Neural cell (in vitro differentiated cells): ENCODE data around the gene ZNF140. TPM values are rescaled to one million over a fixed set of nuclear protein-coding genes. Genes with fewer than 3 reads are reported as not detected.

Source experiments
- H2AFZ ChIP-seq: fragments of 200-600, 300-800 bp; sonication (generic), shearing (Covaris generic); 2 replicates; pipeline ENCODE4 v1.6.0; 2014; ENCODE audit warnings: low read depth, mild to moderate bottlenecking, antibody characterized with exemption, low read length, moderate library complexity
- H3F3A ChIP-seq: fragments of 200-600 bp; shearing (Covaris generic); 2 replicates; pipeline ENCODE4 v1.6.1; 2016; ENCODE audit warnings: mild to moderate bottlenecking, moderate library complexity, mixed read lengths, antibody characterized with exemption, low read length; ENCODE audit not compliant: insufficient read depth, poor library complexity, severe bottlenecking
- H3K27ac ChIP-seq: fragments of 200-600, 300-800 bp; sonication (generic), shearing (Covaris generic); 2 replicates; pipeline ENCODE4 v1.5.1; 2014; ENCODE audit warnings: mild to moderate bottlenecking, low read length, moderate library complexity
- H3K27me3 ChIP-seq: fragments of 300-800, 200-600 bp; sonication (generic), shearing (Covaris generic); 2 replicates; pipeline ENCODE4 v1.6.0; 2014; ENCODE audit warnings: mild to moderate bottlenecking, low read depth, low read length, moderate library complexity; ENCODE audit not compliant: insufficient read depth
- H3K36me3 ChIP-seq: fragments of 300-800, 200-600 bp; sonication (generic), shearing (Covaris generic); 2 replicates; pipeline ENCODE4 v1.5.1; 2014; ENCODE audit warnings: mild to moderate bottlenecking, antibody characterized with exemption, low read length, moderate library complexity; ENCODE audit not compliant: insufficient read depth
- H3K4me2 ChIP-seq: fragments of 300-800, 200-600 bp; sonication (generic), shearing (Covaris generic); 2 replicates; pipeline ENCODE4 v1.6.0; 2014; ENCODE audit warnings: mild to moderate bottlenecking, low read length
- H3K4me3 ChIP-seq: fragments of 300-800, 200-600 bp; sonication (generic), shearing (Covaris generic); 2 replicates; pipeline ENCODE4 v1.5.1; 2014; ENCODE audit warnings: mild to moderate bottlenecking, low read length, moderate library complexity
- H3K79me2 ChIP-seq: fragments of 200-600 bp; shearing (Covaris generic); replicated peaks from 2 replicates; pipeline ENCODE4 v1.6.0; 2014; ENCODE audit warnings: mild to moderate bottlenecking, low read length, moderate library complexity; ENCODE audit not compliant: insufficient read depth
- H3K9ac ChIP-seq: fragments of 300-800, 200-600 bp; sonication (generic), shearing (Covaris generic); 2 replicates; pipeline ENCODE4 v1.6.1; 2016; ENCODE audit warnings: mild to moderate bottlenecking, low read length, mixed read lengths
- H3K9me2 ChIP-seq: fragments of 200-600 bp; shearing (Covaris generic); 2 replicates; pipeline ENCODE4 v1.6.1; 2016; ENCODE audit warnings: mild to moderate bottlenecking, low read length, mixed read lengths; ENCODE audit not compliant: insufficient read depth
- H3K9me3 ChIP-seq: fragments of 200-600, 300-800 bp; sonication (generic), shearing (Covaris generic); 2 replicates; pipeline ENCODE4 v1.6.1; 2016; ENCODE audit warnings: mild to moderate bottlenecking, mixed run types, low read length, moderate library complexity, mixed read lengths
- H4K20me1 ChIP-seq: fragments of 200-600 bp; shearing (Covaris generic); 2 replicates; pipeline ENCODE4 v1.6.1; 2016; ENCODE audit warnings: mild to moderate bottlenecking, mixed run types; ENCODE audit not compliant: insufficient read depth
- EP300 ChIP-seq: fragments of 450-650 bp; conservative IDR thresholded peaks from 2 replicates; pipeline ENCODE4 v1.6.1; 2014; ENCODE audit warnings: antibody characterized with exemption, mild to moderate bottlenecking, moderate library complexity; ENCODE audit not compliant: poor library complexity, severe bottlenecking
- EZH2 ChIP-seq: fragments of 200-600, 300-800 bp; shearing (Covaris generic), sonication (generic); IDR thresholded peaks from 2 replicates; pipeline ENCODE4 v1.6.1; 2014; ENCODE audit warnings: antibody characterized with exemption, low read length, borderline replicate concordance, mild to moderate bottlenecking; ENCODE audit not compliant: insufficient read depth, poor library complexity, severe bottlenecking
- MXI1 ChIP-seq: fragments of 450-650 bp; conservative IDR thresholded peaks from 2 replicates; pipeline ENCODE4 v1.6.1; 2014; ENCODE audit warnings: antibody characterized with exemption, mild to moderate bottlenecking; ENCODE audit not compliant: poor library complexity, severe bottlenecking
- POLR2AphosphoS5 ChIP-seq: IDR thresholded peaks from 2 replicates; pipeline ENCODE4 v1.6.1; 2012
- RAD21 ChIP-seq: fragments of 450-650 bp; conservative IDR thresholded peaks from 2 replicates; pipeline ENCODE4 v1.6.1; 2014; ENCODE audit warnings: antibody characterized with exemption, mild to moderate bottlenecking, moderate library complexity
- SMC3 ChIP-seq: fragments of 450-650 bp; conservative IDR thresholded peaks from 2 replicates; pipeline ENCODE4 v1.6.1; 2014; ENCODE audit warnings: antibody characterized with exemption, mild to moderate bottlenecking, moderate library complexity; ENCODE audit not compliant: poor library complexity
- TAF1 ChIP-seq: IDR thresholded peaks from 2 replicates; pipeline ENCODE4 v1.6.1; 2012; ENCODE audit warnings: low read depth
- polyA minus RNA-seq: library from RNA; depleted of rRNA, polyadenylated mRNA; stranded (reverse); fragments of >200 nt; gene quantifications from 2 replicates; pipeline ENCODE4 v1.2.3, GENCODE V29; 2014
- polyA plus RNA-seq: library from polyadenylated mRNA; depleted of rRNA; stranded (reverse); fragments of >200 nt; gene quantifications from 2 replicates; pipeline ENCODE4 v1.2.3, GENCODE V29; 2014
- TF ChIP-seq, protein P1 (sequence below): IDR thresholded peaks from 2 replicates; pipeline ENCODE4 v1.6.1; 2012; ENCODE audit warnings: borderline replicate concordance
- TF ChIP-seq, protein P2 (sequence below): fragments of 450-650 bp; IDR thresholded peaks from 2 replicates; pipeline ENCODE4 v1.5.1; 2014; ENCODE audit warnings: antibody characterized with exemption, mild to moderate bottlenecking, moderate library complexity; ENCODE audit not compliant: poor library complexity, severe bottlenecking

Gene ZNF140
- polyA plus RNA-seq (50.8 and 60.5 TPM in 2 replicates), polyA minus RNA-seq (86.4 and 88.6 TPM in 2 replicates)

DNA sequence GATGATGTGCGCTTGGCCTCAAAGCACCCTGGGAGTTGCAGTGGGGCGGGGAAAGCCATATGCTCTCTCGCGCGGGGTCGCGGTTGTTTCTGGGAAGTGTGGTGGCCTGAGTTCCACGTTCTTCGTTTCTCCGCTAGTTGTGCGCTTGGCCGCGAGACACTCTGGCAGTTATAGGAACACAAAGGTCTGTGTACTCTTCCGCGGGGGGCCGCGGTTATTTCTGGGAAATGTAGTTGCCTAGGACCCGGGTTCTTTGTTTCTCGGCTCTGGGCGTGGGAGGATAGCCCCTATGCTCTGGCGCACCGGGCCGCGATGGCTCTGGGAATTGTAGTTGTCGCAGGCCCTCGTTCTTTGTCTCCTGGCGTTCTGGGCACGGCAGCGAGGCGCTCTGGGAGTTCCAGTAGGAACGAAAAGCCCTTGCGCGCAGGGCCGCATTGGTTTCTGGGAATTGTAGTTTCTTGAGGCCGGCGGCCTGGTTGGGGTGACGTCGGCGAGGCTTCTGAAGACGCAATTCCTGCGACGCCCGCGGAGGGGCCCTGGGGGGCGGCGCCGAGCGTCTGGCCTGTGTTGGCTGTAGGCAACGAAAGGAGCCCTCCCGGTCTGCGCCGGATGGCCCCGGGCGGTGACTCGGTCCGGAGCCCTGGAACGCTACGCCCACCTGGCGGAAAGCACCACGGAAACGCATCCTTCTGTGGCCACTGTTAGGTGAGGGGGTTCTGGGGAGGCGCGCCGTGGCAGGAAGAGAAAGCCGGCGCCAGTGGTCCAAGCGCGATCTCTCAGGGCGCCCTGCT lies at the start of gene ZNF140:
Gene ZNF140, plus strand, starts transcription at position 556 of the 791 bp plus-strand sequence. CDS start 398 bp downstream, outside the sequence.
- Histone ChIP-seq H3K79me2 (peaks cover 21% of the 10 kb centered on the region), H3F3A (no peaks in the 10 kb centered on the region), H4K20me1 (no peaks in the 10 kb centered on the region), H3K9me3 (peaks cover 29% of the 10 kb centered on the region), H3K4me3 (peak within 1 kb of the TSS; percentile 91), H3K27ac (peak within 1 kb of the TSS; percentile 99), H3K4me2 (peak within 1 kb of the TSS; percentile 75), H2AFZ (peak within 1 kb of the TSS; percentile 96), H3K9ac (peak within 1 kb of the TSS; percentile 99), H3K36me3 (peaks cover 34% of the 10 kb centered on the region), H3K9me2 (no peaks in the 10 kb centered on the region), H3K27me3 (no peaks in the 10 kb centered on the region)
- TF ChIP-seq MXI1, result peak; percentile 74
- TF ChIP-seq, protein P1, sequence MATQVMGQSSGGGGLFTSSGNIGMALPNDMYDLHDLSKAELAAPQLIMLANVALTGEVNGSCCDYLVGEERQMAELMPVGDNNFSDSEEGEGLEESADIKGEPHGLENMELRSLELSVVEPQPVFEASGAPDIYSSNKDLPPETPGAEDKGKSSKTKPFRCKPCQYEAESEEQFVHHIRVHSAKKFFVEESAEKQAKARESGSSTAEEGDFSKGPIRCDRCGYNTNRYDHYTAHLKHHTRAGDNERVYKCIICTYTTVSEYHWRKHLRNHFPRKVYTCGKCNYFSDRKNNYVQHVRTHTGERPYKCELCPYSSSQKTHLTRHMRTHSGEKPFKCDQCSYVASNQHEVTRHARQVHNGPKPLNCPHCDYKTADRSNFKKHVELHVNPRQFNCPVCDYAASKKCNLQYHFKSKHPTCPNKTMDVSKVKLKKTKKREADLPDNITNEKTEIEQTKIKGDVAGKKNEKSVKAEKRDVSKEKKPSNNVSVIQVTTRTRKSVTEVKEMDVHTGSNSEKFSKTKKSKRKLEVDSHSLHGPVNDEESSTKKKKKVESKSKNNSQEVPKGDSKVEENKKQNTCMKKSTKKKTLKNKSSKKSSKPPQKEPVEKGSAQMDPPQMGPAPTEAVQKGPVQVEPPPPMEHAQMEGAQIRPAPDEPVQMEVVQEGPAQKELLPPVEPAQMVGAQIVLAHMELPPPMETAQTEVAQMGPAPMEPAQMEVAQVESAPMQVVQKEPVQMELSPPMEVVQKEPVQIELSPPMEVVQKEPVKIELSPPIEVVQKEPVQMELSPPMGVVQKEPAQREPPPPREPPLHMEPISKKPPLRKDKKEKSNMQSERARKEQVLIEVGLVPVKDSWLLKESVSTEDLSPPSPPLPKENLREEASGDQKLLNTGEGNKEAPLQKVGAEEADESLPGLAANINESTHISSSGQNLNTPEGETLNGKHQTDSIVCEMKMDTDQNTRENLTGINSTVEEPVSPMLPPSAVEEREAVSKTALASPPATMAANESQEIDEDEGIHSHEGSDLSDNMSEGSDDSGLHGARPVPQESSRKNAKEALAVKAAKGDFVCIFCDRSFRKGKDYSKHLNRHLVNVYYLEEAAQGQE, result peak; percentile 53
- TF ChIP-seq, protein P2, sequence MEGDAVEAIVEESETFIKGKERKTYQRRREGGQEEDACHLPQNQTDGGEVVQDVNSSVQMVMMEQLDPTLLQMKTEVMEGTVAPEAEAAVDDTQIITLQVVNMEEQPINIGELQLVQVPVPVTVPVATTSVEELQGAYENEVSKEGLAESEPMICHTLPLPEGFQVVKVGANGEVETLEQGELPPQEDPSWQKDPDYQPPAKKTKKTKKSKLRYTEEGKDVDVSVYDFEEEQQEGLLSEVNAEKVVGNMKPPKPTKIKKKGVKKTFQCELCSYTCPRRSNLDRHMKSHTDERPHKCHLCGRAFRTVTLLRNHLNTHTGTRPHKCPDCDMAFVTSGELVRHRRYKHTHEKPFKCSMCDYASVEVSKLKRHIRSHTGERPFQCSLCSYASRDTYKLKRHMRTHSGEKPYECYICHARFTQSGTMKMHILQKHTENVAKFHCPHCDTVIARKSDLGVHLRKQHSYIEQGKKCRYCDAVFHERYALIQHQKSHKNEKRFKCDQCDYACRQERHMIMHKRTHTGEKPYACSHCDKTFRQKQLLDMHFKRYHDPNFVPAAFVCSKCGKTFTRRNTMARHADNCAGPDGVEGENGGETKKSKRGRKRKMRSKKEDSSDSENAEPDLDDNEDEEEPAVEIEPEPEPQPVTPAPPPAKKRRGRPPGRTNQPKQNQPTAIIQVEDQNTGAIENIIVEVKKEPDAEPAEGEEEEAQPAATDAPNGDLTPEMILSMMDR, result peak; percentile 61
- peak; percentile 48 for TF ChIP-seq SMC3
- peak; percentile 82 for TF ChIP-seq TAF1
- peak; percentile 27 for TF ChIP-seq RAD21
- peak; percentile 93 for TF ChIP-seq POLR2AphosphoS5
- TF ChIP-seq EZH2, result no peak
- TF ChIP-seq EP300, result no peak

DNA sequence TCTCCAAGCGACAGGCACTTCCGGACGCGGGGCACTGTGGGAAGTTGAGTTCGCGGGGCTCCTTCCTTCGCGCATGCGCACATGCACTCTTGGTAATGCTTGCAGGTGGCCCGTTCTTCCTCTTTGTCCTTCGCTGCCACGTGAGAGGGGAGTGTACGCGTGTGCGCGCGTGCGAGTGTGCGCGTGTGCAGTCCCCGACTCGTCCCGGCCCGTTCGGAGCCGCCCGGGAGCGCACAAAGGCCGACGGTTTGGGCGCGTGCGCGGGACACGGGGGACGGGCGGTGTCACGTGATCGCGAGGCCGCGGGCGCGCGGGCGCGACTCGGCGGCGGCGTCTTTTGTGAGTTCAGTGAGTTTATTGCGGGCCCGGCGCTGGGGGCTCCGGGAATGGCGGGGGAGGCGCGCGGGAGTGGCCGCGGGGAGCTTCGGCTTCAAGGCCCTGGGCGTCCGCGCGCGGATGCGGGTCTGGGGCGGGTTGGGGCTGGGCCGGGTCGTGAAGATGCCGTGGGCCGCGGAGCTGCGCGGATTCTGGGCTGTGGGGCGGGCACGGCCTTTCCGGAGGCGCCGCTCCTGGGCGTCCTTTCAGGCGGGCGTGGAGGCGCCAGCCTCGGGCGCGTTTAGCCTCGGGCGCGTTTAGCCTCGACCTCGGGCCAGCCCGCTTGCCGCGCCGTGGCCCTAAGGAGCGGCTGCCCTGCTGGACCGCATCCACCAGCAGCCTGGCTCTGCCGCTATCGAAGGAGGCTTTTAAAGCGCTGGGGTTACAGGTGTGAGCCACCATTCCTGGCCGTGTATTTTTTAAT lies 43.3 kb upstream of the ZNF140 start, which contains the start of gene ZNF84:
Gene ZNF84, plus strand, starts transcription at position 303 of the 799 bp plus-strand sequence. CDS start 3,959 bp downstream, outside the sequence.
- Histone ChIP-seq H4K20me1 (no peaks in the 10 kb centered on the region), H3K27ac (peak within 1 kb of the TSS; percentile 94), H3K9ac (peak within 1 kb of the TSS; percentile 96), H3K9me2 (no peaks in the 10 kb centered on the region), H3K4me2 (peak within 1 kb of the TSS; percentile 52), H2AFZ (peak within 1 kb of the TSS; percentile 86), H3K36me3 (peaks cover 25% of the 10 kb centered on the region), H3K79me2 (peaks cover 47% of the 10 kb centered on the region), H3K4me3 (peak within 1 kb of the TSS; percentile 90), H3F3A (no peaks in the 10 kb centered on the region), H3K9me3 (peaks cover 25% of the 10 kb centered on the region), H3K27me3 (no peaks in the 10 kb centered on the region)
- TF ChIP-seq, protein P1, result peak; percentile 78
- TF ChIP-seq TAF1 (peak; percentile 89), POLR2AphosphoS5 (peak; percentile 98), SMC3 (no peak), EZH2 (no peak), MXI1 (peak; percentile 86), RAD21 (no peak), EP300 (peak; percentile 39)
- TF ChIP-seq, protein P2, result no peak
